ENCODE results near the gene PITX1. TPM values are rescaled to one million over a fixed set of nuclear protein-coding genes. Genes with fewer than 3 reads are reported as not detected.

PITX1 gene
- total and polyA plus RNA-seq, 2 donors (not counting 3 experiments of a cell fraction or from before 2014, with no cell fraction given), result 0.48 to 6.0 TPM

GRCh38 chr5:135072387-135073281, 38.6 kb upstream of the PITX1 start:
- intact Hi-C loops (cut with micrococcal nuclease) (loop anchor here (5.0 kb wide), 1 partner anchor 105 kb away; no protein-coding TSS in a partner anchor), dilution Hi-C loops (cut with MboI; ENCODE audit: extremely low pct_ligation_motif_present, low sequenced_read_pairs) (no loop called here)
- no peaks in the 10 kb centered on the region for H3K9me1 ChIP-seq (replicated peaks; ENCODE audit: control insufficient read depth, extremely low read depth, insufficient read depth, low read length)
- H3K9me3 ChIP-seq (replicated peaks; ENCODE audit: control insufficient read depth, insufficient read depth, low read length), result no peaks in the 10 kb centered on the region
- no peak overlapping the region for H3K4me3 ChIP-seq (replicated peaks in 1 of 3; ENCODE audit: insufficient read depth in 1 of 3, low read depth in 1 of 3, low read length in 3 of 3)
- peaks cover 0 to 2% of the 10 kb centered on the region in 2 experiments for H3K27me3 ChIP-seq (ENCODE audit: control insufficient read depth in 2 of 2, insufficient read depth in 2 of 2, low read length in 2 of 2)
- no peaks in the 10 kb centered on the region for H3K4me1 ChIP-seq (ENCODE audit: control insufficient read depth, extremely low read depth, insufficient read depth, low read length)
- no peaks in the 10 kb centered on the region for H4K20me1 ChIP-seq (replicated peaks; ENCODE audit: control insufficient read depth, extremely low read depth, insufficient read depth, low read length)
- no peak overlapping the region for H3K9ac ChIP-seq (replicated peaks; ENCODE audit: extremely low read depth, insufficient read depth, low read length)
- ChIA-PET CTCF (interaction anchor here (0.6 kb wide), 1 partner anchor 1170 kb away, joined by 4 read pairs; no protein-coding TSS in a partner anchor), POLR2A (no interaction called here)
- no peak overlapping the region for H3K4me2 ChIP-seq (ENCODE audit: insufficient read depth, low read length)
- no peaks in the 10 kb centered on the region for H3K79me2 ChIP-seq (ENCODE audit: control insufficient read depth, insufficient read depth, low read length)
- no TSS peak for BruUV-seq (replicated peaks)
- FAIRE-seq, result no peak
- TF ChIP-seq, protein P1, sequence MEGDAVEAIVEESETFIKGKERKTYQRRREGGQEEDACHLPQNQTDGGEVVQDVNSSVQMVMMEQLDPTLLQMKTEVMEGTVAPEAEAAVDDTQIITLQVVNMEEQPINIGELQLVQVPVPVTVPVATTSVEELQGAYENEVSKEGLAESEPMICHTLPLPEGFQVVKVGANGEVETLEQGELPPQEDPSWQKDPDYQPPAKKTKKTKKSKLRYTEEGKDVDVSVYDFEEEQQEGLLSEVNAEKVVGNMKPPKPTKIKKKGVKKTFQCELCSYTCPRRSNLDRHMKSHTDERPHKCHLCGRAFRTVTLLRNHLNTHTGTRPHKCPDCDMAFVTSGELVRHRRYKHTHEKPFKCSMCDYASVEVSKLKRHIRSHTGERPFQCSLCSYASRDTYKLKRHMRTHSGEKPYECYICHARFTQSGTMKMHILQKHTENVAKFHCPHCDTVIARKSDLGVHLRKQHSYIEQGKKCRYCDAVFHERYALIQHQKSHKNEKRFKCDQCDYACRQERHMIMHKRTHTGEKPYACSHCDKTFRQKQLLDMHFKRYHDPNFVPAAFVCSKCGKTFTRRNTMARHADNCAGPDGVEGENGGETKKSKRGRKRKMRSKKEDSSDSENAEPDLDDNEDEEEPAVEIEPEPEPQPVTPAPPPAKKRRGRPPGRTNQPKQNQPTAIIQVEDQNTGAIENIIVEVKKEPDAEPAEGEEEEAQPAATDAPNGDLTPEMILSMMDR (IDR thresholded peaks at IDR 0.05; ENCODE audit: extremely low read depth in 1 of 2, insufficient read depth in 1 of 2, low read depth in 1 of 2, low read length in 2 of 2), result no peak
- no peak for TF ChIP-seq POLR2AphosphoS5 (IDR thresholded peaks at IDR 0.05; ENCODE audit: insufficient read depth, low read depth, low read length)
- TF ChIP-seq MAX (IDR thresholded peaks at IDR 0.05; ENCODE audit: insufficient read depth, insufficient read length), result no peak
- no peak for TF ChIP-seq EZH2 (IDR thresholded peaks at IDR 0.05; ENCODE audit: borderline replicate concordance, low read depth, low read length, severe bottlenecking)
- no peak for TF ChIP-seq MYC (IDR thresholded peaks at IDR 0.05; ENCODE audit: low read depth, low read length)
- TF ChIP-seq POLR2A (IDR thresholded peaks at IDR 0.05; ENCODE audit: low read depth, low read length), result no peak
- no peak for DNase-seq (ENCODE audit: low read depth, low spot score)
- H2AFZ ChIP-seq (ENCODE audit: low read depth, low read length), result no peak overlapping the region
- H3K27ac ChIP-seq (ENCODE audit: insufficient read depth, low read depth, low read length), result no peak overlapping the region
- no peaks in the 10 kb centered on the region for H3K36me3 ChIP-seq (ENCODE audit: control insufficient read depth in 2 of 2, extremely low read depth in 1 of 2, insufficient read depth in 2 of 2, low read length in 2 of 2)
